Hepatocyte (in vitro differentiated cells): ENCODE measurements around the gene ATP5F1E.

Experiments
- CTCF ChIP-seq: fragments of 200-600 bp; sonication (generic); IDR thresholded peaks from 2 replicates; pipeline ENCODE4 v1.5.1; 2016; ENCODE audit warnings: antibody characterized with exemption, mild to moderate bottlenecking; ENCODE audit not compliant: poor library complexity
- EZH2 ChIP-seq: fragments of 200-600 bp; sonication (generic); IDR thresholded peaks from 2 replicates; pipeline ENCODE4 v1.6.1; 2016; ENCODE audit warnings: antibody characterized with exemption, mild to moderate bottlenecking, borderline replicate concordance
- EZH2phosphoT487 ChIP-seq: fragments of 200-600 bp; sonication (generic); IDR thresholded peaks from one replicate; pipeline ENCODE4 v1.6.1; 2018; ENCODE audit warnings: antibody characterized with exemption, mild to moderate bottlenecking, low read depth, moderate library complexity; ENCODE audit not compliant: unreplicated experiment, severe bottlenecking

GRCh38 chr20:59010995-59011873 is 20.9 kb downstream of the ATP5F1E start:
- TF ChIP-seq EZH2 (no peak), CTCF (no peak), EZH2phosphoT487 (no peak)
